ENCODE data around the gene STXBP6. TPM values are rescaled to one million over a fixed set of nuclear protein-coding genes. Genes with fewer than 3 reads are reported as not detected.

The STXBP6 gene
- total RNA-seq (3.2 and 6.4 TPM in 2 replicates), polyA plus RNA-seq (3.8 and 6.8 TPM in 2 replicates)

- Histone ChIP-seq H3K9me3 (ENCODE audit: low read depth) (no peaks in the 10 kb centered on the region), H3K36me3 (no peaks in the 10 kb centered on the region), H3K27me3 (peaks cover 74% of the 10 kb centered on the region), H3K4me1 (ENCODE audit: low read depth) (peaks cover 10% of the 10 kb centered on the region), H3K27ac (no peak within 1 kb of the TSS), H3K4me3 (peak within 1 kb of the TSS; percentile 45)
- peak; percentile 78 to 85 for DNase-seq (ENCODE audit: low read depth in 1 of 2, low spot score in 1 of 2)
- TF ChIP-seq CTCF (IDR thresholded peaks at IDR 0.05; ENCODE audit: low read depth, low read length), result no peak
Measured at GRCh38 chr14:25049568-25050268, at the start of gene STXBP6. STXBP6 (minus strand) TSS chr14:25050147; CDS start chr14:24974818, 75,329 bp downstream.

- DNase-seq (ENCODE audit: low read depth in 1 of 2, low spot score in 1 of 2), result no peak
- Histone ChIP-seq H3K36me3 (no peaks in the 10 kb centered on the region), H3K4me3 (no peak overlapping the region), H3K27ac (no peak overlapping the region), H3K4me1 (ENCODE audit: low read depth) (no peaks in the 10 kb centered on the region), H3K27me3 (no peaks in the 10 kb centered on the region), H3K9me3 (ENCODE audit: low read depth) (no peaks in the 10 kb centered on the region)
- TF ChIP-seq CTCF (IDR thresholded peaks at IDR 0.05; ENCODE audit: low read depth, low read length), result no peak
Measured at GRCh38 chr14:25097120-25097519, 47.2 kb upstream of the STXBP6 start.

GRCh38 chr14:25095736-25096437 is 45.9 kb upstream of the STXBP6 start:
- Histone ChIP-seq H3K4me1 (ENCODE audit: low read depth) (no peaks in the 10 kb centered on the region), H3K36me3 (no peaks in the 10 kb centered on the region), H3K27me3 (no peaks in the 10 kb centered on the region), H3K4me3 (no peak overlapping the region), H3K9me3 (ENCODE audit: low read depth) (no peaks in the 10 kb centered on the region), H3K27ac (no peak overlapping the region)
- peak in 1 of 2 donors; percentile 57 for DNase-seq (ENCODE audit: low read depth in 1 of 2, low spot score in 1 of 2)
- TF ChIP-seq CTCF (IDR thresholded peaks at IDR 0.05; ENCODE audit: low read depth, low read length), result no peak

GRCh38 chr14:25094171-25094907 is 44.4 kb upstream of the STXBP6 start:
- TF ChIP-seq CTCF (IDR thresholded peaks at IDR 0.05; ENCODE audit: low read depth, low read length), result no peak

GRCh38 chr14:25092258-25092740 is 42.4 kb upstream of the STXBP6 start:
- no peak for DNase-seq (ENCODE audit: low read depth in 1 of 2, low spot score in 1 of 2)
- TF ChIP-seq CTCF (IDR thresholded peaks at IDR 0.05; ENCODE audit: low read depth, low read length), result no peak
- Histone ChIP-seq H3K27ac (no peak overlapping the region), H3K27me3 (no peaks in the 10 kb centered on the region), H3K9me3 (ENCODE audit: low read depth) (no peaks in the 10 kb centered on the region), H3K36me3 (no peaks in the 10 kb centered on the region), H3K4me3 (no peak overlapping the region), H3K4me1 (ENCODE audit: low read depth) (no peaks in the 10 kb centered on the region)

More at GRCh38 chr14:25094171-25094907, 44.4 kb upstream of the STXBP6 start:
- Histone ChIP-seq H3K27ac (no peak overlapping the region), H3K4me3 (no peak overlapping the region), H3K27me3 (no peaks in the 10 kb centered on the region), H3K4me1 (ENCODE audit: low read depth) (no peaks in the 10 kb centered on the region), H3K36me3 (no peaks in the 10 kb centered on the region), H3K9me3 (ENCODE audit: low read depth) (no peaks in the 10 kb centered on the region)
- DNase-seq (ENCODE audit: low read depth in 1 of 2, low spot score in 1 of 2), result no peak

Measured in cardiac muscle cell (in vitro differentiated cells and primary cell).